ENCODE data around the gene CD63. TPM values are rescaled to one million over a fixed set of nuclear protein-coding genes. Genes with fewer than 3 reads are reported as not detected.

The CD63 gene
- total RNA-seq, 1 experiment from 2014 or later: 581 TPM

- WGBS (ENCODE audit: extremely low coverage, insufficient read length, low lambda C conversion rate): no CpG with 5 or more reads among the region's 4 CpGs
- no peaks in the 10 kb centered on the region; a peak in 1 of 5 replicates for H3K9me3 Mint-ChIP-seq
- no peak overlapping the region for H3K27ac Mint-ChIP-seq
- Histone ChIP-seq H2BK120ac (ENCODE audit: low read depth, low read length, poor library complexity, severe bottlenecking) (no peak overlapping the region), H2BK12ac (ENCODE audit: insufficient read length, low read depth, low read length) (no peak overlapping the region), H4K8ac (replicated peaks; ENCODE audit: insufficient read length, low read depth, low read length) (no peak overlapping the region), H4K91ac (ENCODE audit: insufficient read length, low read depth, low read length) (no peak overlapping the region), H2BK5ac (ENCODE audit: insufficient read length, low read length) (no peak overlapping the region), H3K23ac (ENCODE audit: insufficient read length, low read depth, low read length) (no peak overlapping the region), H3K79me1 (ENCODE audit: insufficient read depth, low read depth, low read length, poor library complexity, severe bottlenecking) (peaks cover 2% of the 10 kb centered on the region), H3K9ac (ENCODE audit: extremely low read depth, insufficient read length, low read length) (no peak overlapping the region), H3K14ac (ENCODE audit: insufficient read depth, low read length) (no peak overlapping the region; the same call in 1 of the 2 replicates), H3K79me2 (ENCODE audit: insufficient read depth, low read length) (peaks cover 4% of the 10 kb centered on the region; the same call in 1 of the 2 replicates), H3K4ac (ENCODE audit: low read depth, low read length) (no peak overlapping the region), H3K4me2 (ENCODE audit: insufficient read depth, insufficient read length, low read length) (no peak overlapping the region), H4K5ac (ENCODE audit: insufficient read length, low read depth, low read length) (no peak overlapping the region), H3K9me3 (ENCODE audit: control insufficient read depth, low read depth, low read length) (no peaks in the 10 kb centered on the region), H3K27me3 (ENCODE audit: insufficient read depth, low read length) (no peaks in the 10 kb centered on the region), H2BK15ac (ENCODE audit: low read depth, low read length) (no peak overlapping the region), H3K18ac (ENCODE audit: insufficient read length, low read depth, low read length) (no peak overlapping the region), H3K27ac (ENCODE audit: insufficient read length, low read depth, low read length) (no peak overlapping the region), H3K56ac (ENCODE audit: insufficient read length, low read depth, low read length) (no peak overlapping the region), H3K23me2 (ENCODE audit: insufficient read length, low read depth, low read length, poor library complexity, severe bottlenecking) (peaks cover 14% of the 10 kb centered on the region), H2AK5ac (ENCODE audit: insufficient read length, low read length) (no peak overlapping the region), H2BK20ac (ENCODE audit: low read depth, low read length, poor library complexity, severe bottlenecking) (no peak overlapping the region), H4K20me1 (ENCODE audit: control insufficient read depth, insufficient read depth, insufficient read length) (peaks cover 2% of the 10 kb centered on the region), H3T11ph (ENCODE audit: low read length) (no peak overlapping the region), H2AFZ (ENCODE audit: low read length) (no peak overlapping the region), H3K4me1 (ENCODE audit: insufficient read depth, low read length) (peaks cover 3% of the 10 kb centered on the region; the same call in 1 of the 2 replicates)
- TF ChIP-seq CTCF (conservative IDR thresholded peaks at IDR 0.05): no peak
- peak overlapping the region in 1 of 2 experiments; percentile 62; a peak in 2 of 5 replicates for H3K4me3 Mint-ChIP-seq
- peaks cover 27 to 35% of the 10 kb centered on the region in 2 experiments for H3K4me1 Mint-ChIP-seq
- H3K27me3 Mint-ChIP-seq (ENCODE audit: low read depth): no peaks in the 10 kb centered on the region; the same call in 1 of the 2 replicates
- peaks cover 0 to 4% (median 3%) of the 10 kb centered on the region in 3 experiments; a peak in 2 of 7 replicates for H3K36me3 Mint-ChIP-seq (ENCODE audit: insufficient read depth in 1 of 3, low read depth in 3 of 3)
- no peak for DNase-seq
Observed at GRCh38 chr12:55732288-55732687, 3.5 kb upstream of the CD63 start.

All from H9 (cell line).